Globus pallidus (tissue), 1 donor: ENCODE data around the gene GIMAP4.
"Not testable (repeated sequence)": the region's sequence is repeated elsewhere in the genome, so short reads cannot be mapped to it uniquely, and the experiment has no call there.

Experiments used
- DNase-seq: peaks from one replicate; pipeline ENCODE4 v3.0.0-alpha.2; 2015; ENCODE audit warnings: low spot score

Gene GIMAP4

DNA sequence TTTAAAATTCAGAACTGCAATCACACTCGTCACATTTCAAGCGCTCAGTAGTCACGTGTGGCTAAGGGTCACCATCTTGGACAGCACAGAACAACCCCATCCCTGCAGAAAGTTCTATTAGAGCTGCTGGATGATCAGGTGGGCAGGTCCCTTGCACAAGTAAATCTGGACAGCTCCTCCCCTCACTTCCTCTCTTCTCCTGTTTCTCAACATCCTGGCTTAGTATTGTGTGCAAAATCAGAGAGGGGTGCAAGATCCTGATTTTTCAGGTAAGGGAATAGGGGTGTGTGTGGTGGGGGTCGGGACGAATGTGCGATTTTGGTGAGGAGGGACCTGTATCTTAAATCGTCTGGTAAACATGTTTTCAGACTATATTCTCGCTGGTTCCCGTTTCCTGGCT is at the start of gene GIMAP4:
TSS of gene GIMAP4 (plus strand) at position 222 of the 400 bp plus-strand sequence. CDS start 2,512 bp downstream, outside the sequence.
- DNase-seq, result peak; percentile 23

DNA sequence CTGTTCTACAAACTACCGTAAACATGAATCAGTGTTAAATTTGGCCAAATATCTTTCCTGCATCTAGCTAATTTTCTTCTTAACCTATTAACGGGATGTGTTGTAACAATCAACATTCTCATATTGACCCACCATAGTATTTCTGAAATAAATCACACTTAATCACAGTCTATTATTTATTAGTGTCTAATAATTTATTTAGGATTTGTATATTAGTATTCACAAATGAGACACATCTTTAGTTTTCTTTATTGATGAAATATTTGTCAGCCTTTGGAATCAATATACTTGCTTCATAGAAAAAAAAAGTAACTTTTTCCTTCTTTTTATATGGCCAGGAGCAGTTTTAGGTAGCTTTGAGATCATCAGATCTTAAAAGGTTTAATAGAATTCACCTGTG is 47.9 kb upstream of the GIMAP4 start:
- no peak for DNase-seq

DNA sequence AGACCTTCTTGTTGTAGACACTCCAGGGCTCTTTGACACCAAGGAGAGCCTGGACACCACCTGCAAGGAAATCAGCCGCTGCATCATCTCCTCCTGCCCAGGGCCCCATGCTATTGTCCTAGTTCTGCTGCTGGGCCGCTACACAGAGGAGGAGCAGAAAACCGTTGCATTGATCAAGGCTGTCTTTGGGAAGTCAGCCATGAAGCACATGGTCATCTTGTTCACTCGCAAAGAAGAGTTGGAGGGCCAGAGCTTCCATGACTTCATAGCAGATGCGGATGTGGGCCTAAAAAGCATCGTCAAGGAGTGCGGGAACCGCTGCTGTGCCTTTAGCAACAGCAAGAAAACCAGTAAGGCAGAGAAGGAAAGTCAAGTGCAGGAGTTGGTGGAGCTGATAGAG is 47.0 kb upstream of the GIMAP4 start:
- no peak for DNase-seq

DNA sequence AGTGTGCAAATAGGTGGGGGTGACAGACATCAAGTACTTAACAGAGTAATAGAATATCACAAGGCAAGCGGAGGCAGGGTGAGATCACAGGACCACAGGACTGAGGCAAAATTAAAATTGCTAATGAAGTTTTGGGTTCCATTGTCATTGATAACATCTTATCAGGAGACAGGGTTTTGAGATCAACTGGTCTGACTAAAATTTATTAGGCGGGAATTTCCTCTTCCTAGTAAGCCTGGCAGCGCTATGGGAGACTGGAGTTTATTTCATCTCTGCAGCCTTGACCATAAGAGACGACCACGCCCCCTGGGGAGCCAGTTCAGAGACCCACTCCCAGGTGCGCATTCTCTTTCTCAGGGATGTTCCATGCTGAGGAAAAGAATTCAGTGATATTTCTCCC is 44.3 kb upstream of the GIMAP4 start:
- not testable (repeated sequence) for DNase-seq

DNA sequence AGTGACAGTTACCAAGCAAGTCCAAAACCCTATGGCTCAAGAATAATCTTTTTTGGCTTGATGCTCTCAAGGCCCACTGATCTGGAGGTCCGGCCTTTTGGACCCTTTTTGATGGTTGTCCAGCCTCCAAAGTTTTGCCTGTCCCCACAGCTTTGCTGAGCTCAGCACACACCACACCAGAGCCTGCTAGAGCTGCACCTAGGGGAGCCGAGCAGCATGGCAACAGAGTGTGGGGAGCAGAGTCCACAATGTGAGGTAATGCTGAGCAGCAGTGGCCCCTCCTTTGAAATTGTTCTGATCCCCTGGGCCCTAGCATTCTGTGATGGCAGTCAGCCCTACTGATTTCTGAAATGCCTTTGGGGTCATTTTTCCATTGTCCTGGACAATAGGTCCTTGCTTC is 43.2 kb upstream of the GIMAP4 start:
- no peak for DNase-seq

DNA sequence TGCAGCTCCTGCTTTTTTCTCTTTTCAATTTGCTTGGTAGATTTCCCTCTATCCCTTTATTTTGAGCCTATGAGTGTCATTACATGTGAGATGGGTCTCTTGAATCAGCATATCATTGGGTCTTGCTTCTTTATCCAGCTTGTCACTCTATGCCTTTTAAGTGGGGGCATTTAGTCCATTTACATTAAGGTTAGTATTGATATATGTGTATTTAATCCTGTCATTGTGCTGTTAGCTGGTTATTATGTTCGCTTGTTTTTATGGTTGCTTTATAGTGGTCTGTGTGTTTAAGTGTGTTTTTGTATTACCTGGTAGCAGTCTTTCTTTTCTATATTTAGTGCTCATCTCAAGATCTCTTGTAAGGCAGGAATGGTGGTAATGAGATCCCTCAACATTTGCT is 35.5 kb upstream of the GIMAP4 start:
- no peak for DNase-seq

DNA sequence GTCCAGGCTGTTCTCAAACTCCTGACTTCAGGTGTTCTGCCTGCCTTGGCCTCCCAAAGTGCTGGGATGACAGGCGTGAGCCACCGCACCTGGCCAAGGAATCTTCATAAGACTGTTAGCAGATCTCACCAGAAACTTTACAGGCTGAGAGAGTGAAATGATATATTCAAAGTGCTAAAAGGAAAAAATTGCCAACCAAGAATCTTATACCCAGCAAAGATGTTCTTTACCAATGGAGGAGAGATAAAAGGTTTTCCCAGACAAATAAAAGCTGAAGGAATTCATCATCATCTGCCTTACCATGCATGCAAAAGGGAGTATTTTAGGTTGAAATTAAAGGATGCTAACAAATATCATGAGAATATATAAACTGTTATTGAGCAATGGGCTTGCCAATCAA is 28.9 kb upstream of the GIMAP4 start:
- DNase-seq, result no peak

DNA sequence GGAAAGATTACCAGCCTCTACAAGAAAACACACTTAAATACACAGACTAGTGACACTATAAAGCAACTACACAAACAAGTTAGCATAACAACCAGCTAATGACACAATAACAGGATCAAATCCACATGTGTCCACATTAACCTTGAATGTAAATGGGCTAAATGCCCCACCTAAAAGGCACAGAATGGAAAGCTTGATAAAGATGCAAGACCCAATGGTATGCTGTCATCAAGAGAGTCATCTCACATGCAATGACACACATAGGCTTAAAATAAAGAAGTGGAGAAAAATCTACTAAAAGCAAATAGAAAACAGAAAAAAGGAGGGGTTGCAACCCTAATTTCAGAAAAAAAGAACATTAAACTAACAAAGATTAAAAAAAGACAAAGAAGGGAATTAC is 14.0 kb upstream of the GIMAP4 start:
- DNase-seq, result no peak

DNA sequence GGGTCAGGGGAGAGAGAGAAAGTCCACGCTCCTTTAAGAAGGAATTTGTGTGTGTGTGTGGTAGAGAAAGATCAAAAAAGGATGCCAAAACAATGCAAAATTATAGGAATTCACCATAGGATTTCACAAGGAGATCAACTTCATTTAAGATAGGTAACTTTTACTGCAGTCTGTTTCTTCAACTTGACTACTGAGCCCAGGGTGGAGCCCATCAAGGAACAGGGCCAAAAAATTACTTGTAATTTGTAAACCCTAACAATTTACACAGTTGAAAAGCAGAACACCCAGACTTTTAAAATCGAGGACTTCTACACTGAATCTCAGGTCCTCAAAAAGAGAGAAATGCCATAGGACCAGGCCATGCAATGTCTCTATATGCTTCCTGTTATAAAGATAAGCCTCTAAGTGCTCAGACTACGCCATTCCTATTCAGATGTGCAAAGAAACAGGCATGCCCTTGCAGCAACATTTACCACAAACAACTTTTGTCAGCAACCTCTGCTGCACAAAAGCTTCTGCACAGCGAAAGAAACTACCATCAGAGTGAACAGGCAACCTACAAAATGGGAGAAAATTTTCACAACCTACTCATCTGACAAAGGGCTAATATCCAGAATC is 10.6 kb upstream of the GIMAP4 start:
- no peak for DNase-seq

DNA sequence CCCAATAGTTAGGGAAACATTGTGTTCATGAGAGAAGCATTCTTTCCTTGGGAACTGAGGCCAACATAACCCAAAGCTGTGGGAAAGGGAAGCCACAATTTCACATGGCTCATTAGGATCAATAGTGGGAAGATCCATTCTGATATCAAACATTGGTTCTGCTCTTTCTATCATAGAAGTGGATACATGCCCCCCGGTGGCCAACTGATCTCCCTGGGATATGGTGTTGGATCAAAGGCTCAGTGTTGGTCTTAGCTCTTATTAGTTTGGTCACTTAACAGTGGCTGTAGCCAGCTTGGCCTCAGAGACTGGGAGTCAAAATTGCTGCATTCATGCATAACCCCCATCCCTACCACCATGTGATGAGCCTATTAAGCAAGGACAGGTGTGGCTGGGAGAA is 6.7 kb upstream of the GIMAP4 start:
- no peak for DNase-seq

DNA sequence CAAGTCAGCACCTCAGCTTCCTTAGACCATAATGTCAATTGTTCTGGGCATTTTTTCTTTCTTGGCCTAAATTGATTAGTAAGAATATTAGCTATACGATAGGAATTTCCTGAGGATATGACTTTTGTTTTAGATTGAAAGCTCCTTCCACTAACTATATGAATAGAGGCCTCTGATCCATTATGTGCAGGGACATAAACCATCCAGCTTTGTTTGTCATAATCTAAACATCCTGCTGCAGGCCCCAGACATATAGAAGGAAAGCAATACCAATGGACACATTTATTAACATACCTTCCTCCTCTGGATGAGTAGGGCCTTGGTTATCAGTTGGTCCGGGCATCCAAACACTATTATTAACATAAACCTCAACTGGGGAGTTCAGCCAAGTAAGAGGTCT is 4.3 kb upstream of the GIMAP4 start:
- no peak for DNase-seq

DNA sequence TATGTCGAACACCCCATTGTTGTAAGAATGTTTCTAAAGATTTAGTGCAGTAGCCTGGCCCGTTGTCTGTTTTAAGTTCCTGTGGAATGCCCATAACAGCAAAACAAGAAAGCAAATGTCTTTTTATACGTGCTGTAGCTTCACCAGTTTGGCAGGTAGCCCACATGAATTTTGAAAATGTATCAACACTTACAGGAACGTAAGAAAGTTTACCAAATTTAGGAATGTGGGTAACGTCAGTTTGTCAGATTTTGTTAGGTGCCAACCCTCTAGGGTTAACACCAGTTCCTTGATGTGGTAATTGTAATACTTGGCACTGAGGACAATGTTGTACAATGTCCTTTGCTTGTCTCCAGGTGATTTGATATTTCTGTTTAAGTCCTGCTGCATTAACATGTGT is 3.2 kb upstream of the GIMAP4 start:
- no peak for DNase-seq

DNA sequence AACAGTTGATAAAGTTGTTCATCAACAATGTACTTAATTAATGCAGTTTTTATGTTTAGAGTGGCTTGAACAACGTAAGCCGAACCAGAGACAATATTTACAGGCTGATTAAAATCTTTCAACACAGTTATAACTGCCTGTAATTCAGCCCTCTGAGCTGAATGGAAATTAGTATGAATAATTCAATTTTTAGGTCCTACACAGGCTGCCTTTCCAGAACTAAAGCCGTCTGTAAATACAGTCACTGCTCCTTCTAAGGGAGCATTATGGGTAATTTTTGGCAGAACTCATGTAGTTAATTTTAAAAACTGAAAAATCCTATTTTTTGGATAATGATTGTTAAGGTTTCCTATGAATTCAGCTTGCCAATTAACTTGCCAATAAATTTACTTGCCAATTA is 2.6 kb upstream of the GIMAP4 start:
- DNase-seq, result no peak

DNA sequence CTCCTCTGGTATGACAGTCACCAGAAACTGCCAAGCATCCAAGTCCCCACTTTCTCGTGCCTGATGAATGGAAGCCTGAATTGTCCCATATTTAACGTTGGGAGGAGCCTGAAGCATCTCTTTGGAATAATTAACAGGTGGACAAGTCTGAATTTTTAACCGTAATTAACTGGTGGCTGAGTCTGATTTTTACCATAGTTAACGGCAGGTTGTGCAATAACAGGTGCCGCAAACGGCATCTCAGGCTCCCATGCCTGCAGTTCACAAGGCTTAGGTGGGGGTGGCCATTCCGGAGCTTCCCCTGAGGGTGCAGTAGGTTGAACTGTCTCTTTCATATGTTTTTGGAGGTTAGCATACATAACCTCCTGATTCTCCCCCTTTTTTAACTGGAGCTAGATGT is 2.0 kb upstream of the GIMAP4 start:
- DNase-seq, result no peak

DNA sequence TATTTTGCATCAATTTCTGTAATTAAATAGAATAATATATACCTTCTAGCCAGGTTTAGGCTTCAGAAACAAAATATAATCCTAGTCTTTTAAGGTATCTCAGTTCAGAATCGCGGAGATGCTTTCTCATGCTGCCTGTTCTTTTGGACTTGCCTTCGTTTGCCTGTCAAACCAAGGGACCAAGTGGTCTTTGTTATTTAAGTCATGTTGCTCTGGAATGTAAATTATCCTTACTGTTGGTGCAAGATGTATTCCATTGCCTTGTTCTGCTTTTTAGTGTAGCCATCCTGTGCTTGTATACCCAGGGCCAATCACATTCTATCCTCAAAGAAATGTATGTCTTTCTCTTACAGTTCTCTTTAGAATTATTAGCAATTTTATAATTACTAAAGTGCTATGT is 1.1 kb upstream of the GIMAP4 start:
- no peak for DNase-seq

DNA sequence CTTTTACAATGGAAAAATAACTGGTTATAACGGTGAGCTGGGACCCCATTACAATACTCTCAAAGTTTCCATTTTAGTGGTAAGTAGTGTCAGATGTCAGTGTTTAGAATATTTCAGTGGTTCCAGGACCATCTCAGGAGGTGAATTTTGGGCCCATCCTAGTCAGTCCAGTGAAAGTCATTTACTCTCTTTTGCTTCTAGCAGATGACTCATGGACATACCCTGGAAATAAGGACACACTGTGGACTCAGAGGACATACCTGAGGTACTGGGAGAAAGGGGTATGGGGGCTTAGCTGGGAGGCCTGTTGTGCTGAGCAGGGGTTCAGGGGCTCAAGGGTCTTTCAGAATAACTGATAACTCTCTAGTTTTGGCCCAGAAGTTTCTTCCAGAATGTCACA is 618 bp upstream of the GIMAP4 start:
- no peak for DNase-seq

DNA sequence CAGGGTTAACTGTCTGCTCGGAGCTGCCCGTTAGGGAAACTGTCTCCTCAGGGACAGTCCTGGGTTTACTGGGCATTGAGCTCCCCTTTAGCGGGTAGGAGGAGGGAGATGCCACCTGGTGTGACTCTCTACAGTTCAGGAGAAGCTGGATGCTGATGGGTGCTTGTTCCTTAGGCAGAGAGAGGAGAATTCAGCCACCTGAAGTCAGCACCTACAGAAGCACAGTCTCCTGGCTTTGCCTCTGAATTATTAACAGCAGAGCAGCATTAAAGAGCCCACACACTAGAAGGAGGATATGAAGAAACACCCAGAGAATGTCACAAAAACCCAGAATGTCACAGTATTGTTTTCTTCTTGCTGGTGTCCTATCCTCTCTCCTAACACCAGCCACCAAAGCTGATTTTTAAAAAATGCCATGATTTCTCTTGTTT is 696 bp downstream of the GIMAP4 start:
- DNase-seq, result no peak

DNA sequence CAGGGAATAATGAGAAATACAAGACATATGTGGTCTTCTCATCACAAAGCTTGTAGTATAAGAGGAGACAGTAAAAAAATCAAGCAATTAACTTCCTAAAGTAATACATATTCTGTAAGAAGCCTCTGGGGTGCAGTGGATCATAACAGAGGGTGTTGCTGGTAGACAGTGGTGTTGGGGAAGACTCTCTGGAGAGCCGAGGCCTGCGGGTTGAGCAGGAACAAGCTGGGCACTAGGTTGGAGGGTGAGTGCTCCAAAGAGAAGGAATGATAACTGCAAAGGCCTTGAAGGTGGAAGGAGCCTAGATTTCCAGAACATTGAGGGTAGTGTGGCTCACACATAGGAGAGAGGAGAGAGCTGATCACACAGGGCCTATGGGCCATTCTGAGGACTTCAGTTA is 1.5 kb downstream of the GIMAP4 start:
- DNase-seq, result no peak

DNA sequence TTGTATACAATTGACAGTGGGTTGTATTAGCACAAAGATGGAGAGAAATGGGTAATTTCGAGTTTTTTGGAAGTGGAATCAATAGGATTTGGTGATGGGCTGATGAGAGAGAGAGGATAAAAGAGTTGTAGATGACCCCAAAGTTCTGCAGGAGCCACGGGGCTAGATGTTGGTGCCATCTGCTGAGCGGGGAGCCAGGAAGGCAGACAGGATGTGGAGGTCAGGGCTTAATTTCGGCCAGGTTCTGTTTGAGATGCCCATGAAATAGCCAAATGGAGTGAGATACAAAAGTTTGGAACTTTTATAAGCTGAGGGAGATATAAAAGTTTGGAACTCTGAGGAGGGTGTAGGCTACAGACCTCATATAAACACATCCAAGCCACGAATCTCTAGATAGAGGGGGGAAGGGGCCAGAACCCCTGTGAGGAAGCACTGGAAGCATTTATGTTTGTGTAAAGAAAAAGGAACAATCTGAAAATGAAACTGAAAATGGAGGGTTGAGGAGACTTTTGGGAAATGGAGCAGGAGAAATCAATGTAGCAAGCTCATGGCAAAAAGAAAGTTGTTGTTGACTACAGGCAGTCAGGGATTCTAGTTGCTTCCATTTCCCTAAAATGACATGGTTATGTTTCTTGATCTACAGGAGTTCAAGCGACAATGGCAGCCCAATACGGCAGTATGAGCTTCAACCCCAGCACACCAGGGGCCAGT is 2.2 kb downstream of the GIMAP4 start:
- DNase-seq, result no peak

DNA sequence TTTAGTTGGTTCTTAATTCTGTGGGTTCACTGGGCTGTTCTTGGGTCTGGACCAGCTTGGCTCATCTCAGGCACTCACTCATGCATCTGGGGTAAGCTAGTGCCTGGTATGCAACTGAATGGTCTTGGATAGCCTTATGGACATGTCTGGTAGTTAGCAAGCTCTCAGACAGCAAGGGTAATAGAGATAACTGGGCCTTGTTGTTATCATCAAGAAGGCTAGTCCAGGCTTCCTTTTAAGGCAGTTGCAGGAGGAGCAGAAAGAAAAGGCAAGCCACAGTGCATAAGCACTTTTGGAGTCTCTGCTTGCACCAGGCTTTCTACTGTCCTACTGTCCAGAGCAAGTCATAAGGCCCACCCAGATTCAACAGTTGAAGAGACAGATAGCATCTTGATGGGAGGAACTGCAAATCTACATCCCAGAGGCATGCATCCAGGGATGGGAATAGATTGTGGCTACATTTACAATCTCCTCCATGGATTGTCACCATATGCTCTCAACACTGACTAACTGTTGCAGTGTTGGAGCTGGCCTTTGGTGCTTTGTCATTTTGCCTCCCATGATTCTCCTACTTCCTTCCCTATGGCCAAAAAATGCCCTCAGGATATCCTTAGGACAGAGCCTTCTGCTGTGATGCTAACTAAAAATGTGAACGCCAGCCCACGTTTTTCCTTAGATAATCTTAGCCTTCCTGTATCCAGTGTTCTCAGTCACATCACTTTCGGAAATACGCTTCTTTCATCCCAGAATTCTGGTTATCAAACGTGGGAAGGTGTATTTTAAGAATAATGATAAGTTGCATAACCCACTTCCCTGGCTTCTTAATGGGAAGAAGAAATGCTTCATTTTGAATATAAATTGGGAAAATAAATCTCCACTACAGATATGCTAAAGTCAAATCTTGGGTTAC is 3.6 kb downstream of the GIMAP4 start:
- DNase-seq, result no peak

DNA sequence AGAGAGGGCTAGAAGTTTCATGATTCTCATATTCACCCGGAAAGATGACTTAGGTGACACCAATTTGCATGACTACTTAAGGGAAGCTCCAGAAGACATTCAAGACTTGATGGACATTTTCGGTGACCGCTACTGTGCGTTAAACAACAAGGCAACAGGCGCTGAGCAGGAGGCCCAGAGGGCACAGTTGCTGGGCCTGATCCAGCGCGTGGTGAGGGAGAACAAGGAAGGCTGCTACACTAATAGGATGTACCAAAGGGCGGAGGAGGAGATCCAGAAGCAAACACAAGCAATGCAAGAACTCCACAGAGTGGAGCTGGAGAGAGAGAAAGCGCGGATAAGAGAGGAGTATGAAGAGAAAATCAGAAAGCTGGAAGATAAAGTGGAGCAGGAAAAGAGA is 5.3 kb downstream of the GIMAP4 start:
- DNase-seq, result no peak

DNA sequence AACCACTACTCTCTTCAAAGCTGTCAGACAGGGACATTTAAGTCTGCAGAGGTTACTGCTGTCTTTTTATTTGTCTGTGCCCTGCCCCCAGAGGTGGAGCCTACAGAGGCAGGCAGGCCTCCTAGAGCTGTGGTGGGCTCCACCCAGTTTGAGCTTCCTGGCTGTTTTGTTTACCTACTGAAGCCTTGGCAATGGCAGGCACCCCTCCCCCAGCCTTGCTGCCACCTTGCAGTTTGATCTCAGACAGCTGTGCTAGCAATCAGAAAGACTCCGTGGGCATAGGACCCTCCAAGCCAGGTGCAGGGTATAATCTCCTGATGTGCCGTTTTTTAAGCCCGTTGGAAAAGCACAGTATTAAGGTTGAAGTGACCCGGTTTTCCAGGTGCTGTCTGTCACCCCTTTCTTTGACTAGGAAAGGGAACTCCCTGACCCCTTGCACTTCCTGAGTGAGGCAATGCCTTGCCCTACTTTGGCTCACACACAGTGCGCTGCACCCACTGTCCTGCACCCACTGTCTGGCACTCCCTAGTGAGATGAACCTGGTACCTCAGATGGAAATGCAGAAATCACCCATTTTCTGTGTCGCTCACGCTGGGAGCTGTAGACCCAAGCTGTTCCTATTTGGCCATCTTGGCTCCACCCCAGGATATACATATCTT is 12.9 kb downstream of the GIMAP4 start:
- DNase-seq, result not testable (repeated sequence)
